DND-41 (cell line): ENCODE results near the gene SLC41A1.

ENCODE experiments used
- ATAC-seq: fragments of 200-7000 bp; cut with Tn5 transposase; 3 replicates; pipeline ENCODE4 v1.9.1; 2021; ENCODE audit warnings: low read depth; ENCODE audit not compliant: insufficient read depth
- DNase-seq: peaks from one replicate; pipeline ENCODE4 v3.0.0-alpha.2; 2020
- H2AFZ ChIP-seq: 2 replicates; pipeline ENCODE4 v1.6.0; 2012; ENCODE audit warnings: low read depth, low read length
- H3K27ac ChIP-seq: 2 replicates; pipeline ENCODE4 v1.5.1; 2012; ENCODE audit warnings: low read length, inconsistent platforms
- H3K27me3 ChIP-seq: fragments of 200-600 bp; sonication (generic); 2 replicates; pipeline ENCODE4 v1.6.0; 2012; ENCODE audit warnings: low read length, mild to moderate bottlenecking, inconsistent platforms; ENCODE audit not compliant: insufficient read depth, poor library complexity
- H3K36me3 ChIP-seq: 2 replicates; pipeline ENCODE4 v1.5.1; 2012; ENCODE audit warnings: low read length, inconsistent platforms; ENCODE audit not compliant: insufficient read depth
- H3K4me1 ChIP-seq: 2 replicates; pipeline ENCODE4 v1.5.1; 2012; ENCODE audit warnings: mild to moderate bottlenecking, low read length; ENCODE audit not compliant: insufficient read depth
- H3K4me2 ChIP-seq: 2 replicates; pipeline ENCODE4 v1.6.0; 2012; ENCODE audit warnings: mild to moderate bottlenecking, moderate library complexity, low read length, inconsistent platforms; ENCODE audit not compliant: insufficient read depth
- H3K4me3 ChIP-seq, 2 experiments: fragments of 200-600 bp in 1 of 2; shearing (Covaris generic) in 1 of 2; 2 replicates each; pipeline ENCODE4 v1.5.1; 2012 to 2016; ENCODE audit warnings: inconsistent platforms in 2 of 2, low read length in 2 of 2, mild to moderate bottlenecking in 2 of 2, low read depth in 1 of 2, moderate library complexity in 1 of 2
- H3K79me2 ChIP-seq: 2 replicates; pipeline ENCODE4 v1.6.0; 2012; ENCODE audit warnings: low read length, inconsistent platforms; ENCODE audit not compliant: insufficient read depth
- H3K9ac ChIP-seq: 2 replicates; pipeline ENCODE4 v1.6.0; 2012; ENCODE audit warnings: low read depth, mild to moderate bottlenecking, inconsistent platforms, low read length, moderate library complexity
- H3K9me3 ChIP-seq: 2 replicates; pipeline ENCODE4 v1.5.1; 2012; ENCODE audit warnings: low read length, moderate library complexity, mild to moderate bottlenecking, inconsistent platforms; ENCODE audit not compliant: insufficient read depth, severe bottlenecking
- H4K20me1 ChIP-seq: 2 replicates; pipeline ENCODE4 v1.6.0; 2012; ENCODE audit warnings: low read length; ENCODE audit not compliant: insufficient read depth
- EZH2 ChIP-seq: IDR thresholded peaks from 3 replicates; pipeline ENCODE4 v1.6.1; 2012; ENCODE audit warnings: borderline replicate concordance, low read depth, mild to moderate bottlenecking, moderate library complexity, low read length, inconsistent platforms; ENCODE audit not compliant: severe bottlenecking
- TF ChIP-seq, protein P1 (sequence below): IDR thresholded peaks from 2 replicates; pipeline ENCODE4 v1.5.1; 2012; ENCODE audit warnings: borderline replicate concordance, low read length, moderate library complexity, mild to moderate bottlenecking; ENCODE audit not compliant: poor library complexity, severe bottlenecking; ENCODE audit errors: extremely low read depth

The SLC41A1 gene

DNA sequence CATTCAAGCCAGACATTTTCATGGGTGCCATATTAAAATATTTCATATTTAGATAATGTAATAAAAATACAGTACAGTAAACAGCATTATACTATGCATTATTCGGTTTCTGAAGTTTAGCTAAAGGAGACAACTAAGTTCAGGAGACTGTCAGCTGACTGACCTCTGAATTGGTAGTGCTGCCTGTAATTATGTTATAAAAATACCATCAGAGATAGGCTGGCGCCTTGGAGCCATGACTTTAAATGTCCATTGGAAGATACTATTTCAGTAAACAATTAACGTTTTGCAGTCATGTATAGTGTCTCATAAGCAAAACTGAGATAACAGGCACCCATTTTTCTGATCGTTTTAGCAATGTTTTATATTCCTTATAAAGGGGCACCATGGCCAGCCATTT lies 26.4 kb downstream of the SLC41A1 start:
- peaks cover 7% of the 10 kb centered on the region; the same call in 1 of the 2 replicates for H3K4me1 ChIP-seq
- H3K9me3 ChIP-seq, result no peaks in the 10 kb centered on the region
- H3K4me2 ChIP-seq, result no peak overlapping the region
- ATAC-seq (no peak), DNase-seq (no peak)
- TF ChIP-seq, protein P1, sequence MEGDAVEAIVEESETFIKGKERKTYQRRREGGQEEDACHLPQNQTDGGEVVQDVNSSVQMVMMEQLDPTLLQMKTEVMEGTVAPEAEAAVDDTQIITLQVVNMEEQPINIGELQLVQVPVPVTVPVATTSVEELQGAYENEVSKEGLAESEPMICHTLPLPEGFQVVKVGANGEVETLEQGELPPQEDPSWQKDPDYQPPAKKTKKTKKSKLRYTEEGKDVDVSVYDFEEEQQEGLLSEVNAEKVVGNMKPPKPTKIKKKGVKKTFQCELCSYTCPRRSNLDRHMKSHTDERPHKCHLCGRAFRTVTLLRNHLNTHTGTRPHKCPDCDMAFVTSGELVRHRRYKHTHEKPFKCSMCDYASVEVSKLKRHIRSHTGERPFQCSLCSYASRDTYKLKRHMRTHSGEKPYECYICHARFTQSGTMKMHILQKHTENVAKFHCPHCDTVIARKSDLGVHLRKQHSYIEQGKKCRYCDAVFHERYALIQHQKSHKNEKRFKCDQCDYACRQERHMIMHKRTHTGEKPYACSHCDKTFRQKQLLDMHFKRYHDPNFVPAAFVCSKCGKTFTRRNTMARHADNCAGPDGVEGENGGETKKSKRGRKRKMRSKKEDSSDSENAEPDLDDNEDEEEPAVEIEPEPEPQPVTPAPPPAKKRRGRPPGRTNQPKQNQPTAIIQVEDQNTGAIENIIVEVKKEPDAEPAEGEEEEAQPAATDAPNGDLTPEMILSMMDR, result no peak
- no peak for TF ChIP-seq EZH2
- no peaks in the 10 kb centered on the region for H3K27me3 ChIP-seq
- H3K79me2 ChIP-seq, result no peaks in the 10 kb centered on the region
- no peak overlapping the region for H3K27ac ChIP-seq
- H3K36me3 ChIP-seq, result peaks cover 19% of the 10 kb centered on the region; the same call in 1 of the 2 replicates
- H2AFZ ChIP-seq, result no peak overlapping the region
- H3K9ac ChIP-seq, result no peak overlapping the region
- no peaks in the 10 kb centered on the region for H4K20me1 ChIP-seq
- H3K4me3 ChIP-seq, result no peak overlapping the region

DNA sequence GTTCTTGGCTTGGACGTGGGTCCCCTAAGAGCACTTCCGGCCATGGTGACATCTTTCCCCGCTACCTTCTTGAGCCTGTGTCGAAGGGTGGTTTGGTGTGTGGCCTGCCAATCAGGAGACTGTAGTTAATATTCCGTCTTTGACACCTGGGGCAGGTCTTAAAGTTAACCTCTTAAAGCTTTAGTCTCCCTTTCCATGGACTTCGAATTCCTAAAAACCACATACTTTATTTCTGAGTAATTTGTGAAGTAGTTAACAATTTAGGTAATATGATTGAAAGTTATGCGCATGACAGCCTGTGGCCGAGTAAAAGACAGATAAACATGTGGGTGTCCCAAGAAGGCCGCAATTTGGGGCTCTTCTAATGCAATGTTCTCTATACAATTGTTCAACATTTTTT lies 27.6 kb downstream of the SLC41A1 start:
- no peak for ATAC-seq
- H3K9ac ChIP-seq, result no peak overlapping the region
- H3K27me3 ChIP-seq, result no peaks in the 10 kb centered on the region
- H3K4me1 ChIP-seq, result peaks cover 7% of the 10 kb centered on the region; the same call in 1 of the 2 replicates
- H4K20me1 ChIP-seq, result no peaks in the 10 kb centered on the region
- no peaks in the 10 kb centered on the region for H3K9me3 ChIP-seq
- no peak overlapping the region for H3K4me2 ChIP-seq
- H2AFZ ChIP-seq, result no peak overlapping the region
- no peak overlapping the region for H3K4me3 ChIP-seq
- no peaks in the 10 kb centered on the region for H3K79me2 ChIP-seq
- TF ChIP-seq EZH2, result no peak
- TF ChIP-seq, protein P1, result no peak
- peaks cover 9% of the 10 kb centered on the region; the same call in 1 of the 2 replicates for H3K36me3 ChIP-seq
- no peak for DNase-seq
- H3K27ac ChIP-seq, result no peak overlapping the region

DNA sequence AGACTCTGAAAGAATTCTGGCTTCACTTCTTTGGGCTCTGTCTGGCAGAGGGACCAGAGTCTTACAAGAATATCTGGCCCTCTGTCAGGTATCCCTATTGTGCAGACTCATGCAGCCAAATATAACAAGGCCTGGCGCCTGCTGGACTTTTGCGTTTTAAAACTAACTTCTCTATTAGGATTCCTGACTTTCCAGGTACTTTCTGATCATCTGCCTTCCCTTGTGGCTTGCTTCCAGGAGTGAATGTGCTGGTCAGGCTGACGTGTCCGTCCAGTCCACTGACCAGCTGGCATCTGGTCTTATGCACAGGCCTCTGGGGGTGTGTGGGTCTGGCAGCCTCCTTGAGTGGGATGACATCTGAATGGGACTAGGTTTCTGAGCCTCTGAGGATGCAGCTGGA lies 29.1 kb downstream of the SLC41A1 start:
- Histone ChIP-seq H3K27me3 (no peaks in the 10 kb centered on the region), H3K27ac (no peak overlapping the region), H2AFZ (no peak overlapping the region), H3K9me3 (no peaks in the 10 kb centered on the region), H3K4me3 (no peak overlapping the region), H3K36me3 (no peaks in the 10 kb centered on the region), H4K20me1 (no peaks in the 10 kb centered on the region), H3K79me2 (no peaks in the 10 kb centered on the region), H3K9ac (no peak overlapping the region), H3K4me2 (no peak overlapping the region), H3K4me1 (peaks cover 7% of the 10 kb centered on the region; the same call in 1 of the 2 replicates)
- ATAC-seq, result no peak
- no peak for DNase-seq
- no peak for TF ChIP-seq EZH2
- TF ChIP-seq, protein P1, result no peak

DNA sequence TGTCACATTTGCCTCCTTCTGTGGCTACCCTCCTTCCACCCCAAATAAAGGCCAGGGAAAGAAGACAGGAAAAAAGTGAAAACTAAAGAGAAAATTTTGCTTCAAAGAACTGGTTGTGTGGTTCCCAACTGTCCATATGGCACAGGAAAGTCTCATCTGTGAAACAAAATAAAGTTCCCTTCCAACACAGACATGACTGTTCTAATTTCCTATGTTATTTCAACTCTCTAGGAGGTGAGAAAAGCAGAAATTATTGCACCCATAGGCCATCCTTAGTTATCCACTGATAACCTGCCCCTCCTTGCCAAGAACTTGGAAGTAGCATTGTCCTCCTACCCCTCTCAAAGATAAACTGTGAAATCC lies 29.6 kb downstream of the SLC41A1 start:
- no peak overlapping the region for H3K4me2 ChIP-seq
- no peaks in the 10 kb centered on the region for H3K9me3 ChIP-seq
- H3K4me3 ChIP-seq, result no peak overlapping the region
- no peaks in the 10 kb centered on the region for H3K79me2 ChIP-seq
- TF ChIP-seq, protein P1, result no peak
- TF ChIP-seq EZH2, result no peak
- H3K9ac ChIP-seq, result no peak overlapping the region
- H3K27ac ChIP-seq, result no peak overlapping the region
- DNase-seq, result no peak
- ATAC-seq, result no peak
- H3K36me3 ChIP-seq, result no peaks in the 10 kb centered on the region
- H4K20me1 ChIP-seq, result no peaks in the 10 kb centered on the region
- H2AFZ ChIP-seq, result no peak overlapping the region
- no peaks in the 10 kb centered on the region for H3K27me3 ChIP-seq
- peaks cover 7% of the 10 kb centered on the region; the same call in 1 of the 2 replicates for H3K4me1 ChIP-seq
